Lower leg skin (tissue), 4 donors: ENCODE measurements around the gene GK2. TPM values are rescaled to one million over a fixed set of nuclear protein-coding genes. Genes with fewer than 3 reads are reported as not detected.

Source experiments
- DNase-seq, 2 donors: peaks; one replicate each; pipeline ENCODE4 v3.0.0-alpha.2; 2019; ENCODE audit warnings: low spot score in 2 of 2
- H3K4me3 ChIP-seq: fragments of 200-600 bp; sonication (generic); 2 replicates; pipeline ENCODE4 v1.5.1; 2017; ENCODE audit warnings: mild to moderate bottlenecking, low read depth; ENCODE audit not compliant: poor library complexity, severe bottlenecking
- POLR2A ChIP-seq, 2 donors: fragments of 450-650 bp; IDR thresholded peaks; one replicate each; pipeline ENCODE4 v1.6.1; 2016 to 2017; ENCODE audit warnings: antibody characterized with exemption in 2 of 2, mild to moderate bottlenecking in 1 of 2, moderate library complexity in 1 of 2
- WGBS, 2 donors: methylation state at CpG; one replicate each; pipeline ENCODE4 v1.1.5; 2018; 5-methylcytosine and 5-hydroxymethylcytosine counted together
- intact Hi-C: fragments of 100-400 bp; cut with DNase I; formaldehyde crosslinking; loops from one replicate; pipeline ENCODE4 v1.15.0; 2023; ENCODE audit warnings: low total_unique reads
- total RNA-seq, 4 donors: library from RNA; depleted of rRNA; stranded (reverse); fragments of >200 nt; gene quantifications; one replicate each; pipeline ENCODE4 v1.1.0, GENCODE V29; 2016
- TF ChIP-seq, protein P1 (sequence below), 3 donors: fragments of 450-650 bp; IDR thresholded peaks; one replicate each; pipeline ENCODE4 v1.5.1; 2016; ENCODE audit warnings: antibody characterized with exemption in 3 of 3, mild to moderate bottlenecking in 3 of 3, moderate library complexity in 2 of 3

Gene GK2
- total RNA-seq, 4 donors from 2014 or later: not detected

DNA sequence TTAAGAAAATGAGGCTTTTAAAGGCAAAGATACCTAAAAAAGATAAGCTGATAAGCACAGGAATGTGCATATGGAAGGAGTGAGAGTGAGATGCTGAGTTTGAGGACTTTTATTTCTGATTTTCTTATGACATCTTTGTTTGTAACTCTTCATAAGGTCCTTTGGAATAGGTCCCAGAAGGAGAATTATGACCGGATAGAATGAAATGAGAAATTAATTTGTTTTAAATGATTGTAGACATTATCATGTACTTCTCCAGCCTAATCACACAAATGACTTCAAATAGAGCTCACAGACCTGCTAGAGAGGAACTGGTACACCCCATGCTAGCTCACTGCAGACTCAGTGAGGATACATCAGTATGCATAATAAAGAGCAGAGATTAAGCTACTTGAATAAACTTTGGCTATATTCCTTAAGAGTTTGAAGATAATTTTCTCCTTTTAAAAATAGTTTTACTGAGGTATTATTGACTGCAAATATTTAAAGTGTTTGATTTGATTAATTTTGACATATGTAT lies 5.6 kb downstream of the GK2 start:
- 40 to 48% methylated on average over 1 of the region's 1 CpG for WGBS, 2 donors
- TF ChIP-seq, protein P1, sequence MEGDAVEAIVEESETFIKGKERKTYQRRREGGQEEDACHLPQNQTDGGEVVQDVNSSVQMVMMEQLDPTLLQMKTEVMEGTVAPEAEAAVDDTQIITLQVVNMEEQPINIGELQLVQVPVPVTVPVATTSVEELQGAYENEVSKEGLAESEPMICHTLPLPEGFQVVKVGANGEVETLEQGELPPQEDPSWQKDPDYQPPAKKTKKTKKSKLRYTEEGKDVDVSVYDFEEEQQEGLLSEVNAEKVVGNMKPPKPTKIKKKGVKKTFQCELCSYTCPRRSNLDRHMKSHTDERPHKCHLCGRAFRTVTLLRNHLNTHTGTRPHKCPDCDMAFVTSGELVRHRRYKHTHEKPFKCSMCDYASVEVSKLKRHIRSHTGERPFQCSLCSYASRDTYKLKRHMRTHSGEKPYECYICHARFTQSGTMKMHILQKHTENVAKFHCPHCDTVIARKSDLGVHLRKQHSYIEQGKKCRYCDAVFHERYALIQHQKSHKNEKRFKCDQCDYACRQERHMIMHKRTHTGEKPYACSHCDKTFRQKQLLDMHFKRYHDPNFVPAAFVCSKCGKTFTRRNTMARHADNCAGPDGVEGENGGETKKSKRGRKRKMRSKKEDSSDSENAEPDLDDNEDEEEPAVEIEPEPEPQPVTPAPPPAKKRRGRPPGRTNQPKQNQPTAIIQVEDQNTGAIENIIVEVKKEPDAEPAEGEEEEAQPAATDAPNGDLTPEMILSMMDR (IDR thresholded peaks at IDR 0.05): no peak
- no peak for TF ChIP-seq POLR2A (IDR thresholded peaks at IDR 0.05)
- intact Hi-C loops: no loop called here
- H3K4me3 ChIP-seq: no peak overlapping the region
- no peak for DNase-seq

DNA sequence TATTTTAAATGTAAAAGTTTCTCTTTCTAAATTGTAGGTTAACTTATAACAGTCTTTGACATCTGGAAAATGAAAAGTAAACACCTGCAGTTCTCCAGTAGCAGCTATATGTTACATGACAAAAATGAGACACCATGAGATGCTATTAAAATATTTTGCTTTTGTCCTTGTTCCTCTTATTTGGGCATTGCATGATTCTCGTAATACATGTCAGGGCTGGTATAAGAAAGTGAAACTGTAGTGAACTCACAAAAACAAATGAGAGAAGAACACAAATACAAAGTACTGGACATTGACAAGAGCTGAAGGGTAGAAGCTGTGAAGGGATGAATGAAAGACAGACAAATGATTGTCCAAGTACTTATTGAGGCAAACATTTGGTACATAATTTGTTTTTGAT lies 9.0 kb downstream of the GK2 start:
- TF ChIP-seq, protein P1 (IDR thresholded peaks at IDR 0.05): no peak
- TF ChIP-seq POLR2A (IDR thresholded peaks at IDR 0.05): no peak
- intact Hi-C loops: no loop called here
- 70 to 79% methylated on average over 1 of the region's 1 CpG for WGBS, 2 donors
- no peak overlapping the region for H3K4me3 ChIP-seq
- no peak for DNase-seq

DNA sequence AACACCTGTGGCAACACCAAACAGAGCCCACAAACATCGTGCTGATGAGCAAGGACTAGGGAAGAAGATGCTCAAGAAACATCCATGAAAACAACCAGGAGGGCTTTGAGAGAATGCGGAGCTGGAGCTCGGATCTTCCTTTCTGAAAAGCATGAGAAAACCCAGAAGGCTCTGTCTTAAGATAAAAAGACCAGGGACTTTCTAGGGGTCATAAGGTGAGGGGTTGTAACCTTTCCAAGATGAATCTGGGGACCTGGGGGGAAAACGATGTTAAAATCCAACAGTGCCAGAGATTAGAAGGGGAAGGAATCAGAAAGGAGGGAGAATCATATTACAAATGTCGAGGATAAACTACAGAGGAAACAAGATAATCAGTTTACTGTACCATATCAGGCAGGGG lies 10.1 kb downstream of the GK2 start:
- intact Hi-C loops: no loop called here
- DNase-seq: no peak
- H3K4me3 ChIP-seq: no peak overlapping the region
- TF ChIP-seq, protein P1 (IDR thresholded peaks at IDR 0.05): no peak
- no peak for TF ChIP-seq POLR2A (IDR thresholded peaks at IDR 0.05)
- WGBS, 2 donors: 55 to 63% methylated on average over 5 of the region's 5 CpGs

DNA sequence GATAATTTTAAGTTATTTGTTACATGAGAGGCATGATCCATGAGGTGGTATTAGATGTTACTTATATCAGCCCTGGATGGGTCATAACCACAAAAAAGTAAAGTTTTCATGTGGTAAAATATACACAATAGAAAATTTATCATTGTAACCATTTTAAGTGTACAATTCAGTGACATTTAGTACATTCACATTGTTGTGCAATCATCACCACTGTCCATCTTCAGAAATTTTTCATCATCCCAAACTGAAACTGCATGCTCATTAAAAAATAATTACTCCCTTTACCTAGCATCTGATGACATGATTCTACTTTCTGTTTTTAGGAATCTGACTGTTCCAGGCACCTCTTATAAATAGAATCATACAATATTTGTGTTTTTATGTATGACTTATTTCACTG lies 11.2 kb downstream of the GK2 start:
- DNase-seq: no peak
- H3K4me3 ChIP-seq: no peak overlapping the region
- TF ChIP-seq, protein P1 (IDR thresholded peaks at IDR 0.05): no peak
- no peak for TF ChIP-seq POLR2A (IDR thresholded peaks at IDR 0.05)
- intact Hi-C loops: no loop called here

DNA sequence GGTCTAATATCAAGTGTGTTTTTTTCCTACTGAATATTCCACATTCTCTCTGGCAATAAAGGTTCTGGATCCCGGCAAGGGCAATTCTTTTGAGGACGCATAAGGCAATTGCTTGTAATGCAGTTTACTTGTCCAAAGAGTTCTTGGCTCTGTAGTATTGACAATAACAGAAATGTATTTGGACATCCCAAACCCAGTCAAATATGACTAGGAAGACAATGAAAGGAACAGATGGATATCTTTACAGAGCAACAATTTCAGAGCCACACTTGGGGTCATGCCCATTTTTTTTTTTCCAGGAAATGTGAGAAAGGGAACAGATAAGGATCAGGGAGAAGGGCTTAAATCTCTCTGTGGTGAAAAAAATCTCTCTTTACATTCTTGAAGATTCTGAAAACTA lies 12.2 kb downstream of the GK2 start:
- 59 to 71% methylated on average over 2 of the region's 2 CpGs for WGBS, 2 donors
- intact Hi-C loops: no loop called here
- no peak overlapping the region for H3K4me3 ChIP-seq

DNA sequence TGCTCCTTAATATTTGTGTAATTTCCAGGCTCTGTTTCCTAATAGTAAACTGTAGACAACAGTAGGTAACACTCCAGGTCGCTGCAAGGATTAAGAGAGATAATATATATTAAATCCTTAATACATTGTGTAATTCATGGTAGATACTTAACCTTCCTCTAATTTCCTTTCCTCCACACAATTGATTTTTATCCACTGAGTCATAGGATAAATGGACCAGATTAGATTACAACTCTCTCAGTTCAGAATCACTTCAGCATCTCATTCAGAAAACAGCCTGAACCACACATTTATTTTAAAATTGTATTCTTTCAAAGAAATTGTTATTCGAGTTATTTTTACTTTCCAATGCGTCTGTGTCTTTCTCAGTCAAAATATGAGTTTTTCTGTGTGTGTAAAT lies 17.1 kb downstream of the GK2 start:
- no peak for DNase-seq
- WGBS, 2 donors: 85 to 86% methylated on average over 3 of the region's 3 CpGs

More for the DNA sequence above, 12.2 kb downstream of the GK2 start:
- no peak for TF ChIP-seq POLR2A (IDR thresholded peaks at IDR 0.05)
- TF ChIP-seq, protein P1 (IDR thresholded peaks at IDR 0.05): no peak
- no peak for DNase-seq

More for the DNA sequence above, 17.1 kb downstream of the GK2 start:
- TF ChIP-seq, protein P1 (IDR thresholded peaks at IDR 0.05): no peak
- TF ChIP-seq POLR2A (IDR thresholded peaks at IDR 0.05): no peak
- intact Hi-C loops: no loop called here
- H3K4me3 ChIP-seq: no peak overlapping the region
